ENCODE data around the gene TK2. TPM values are rescaled to one million over a fixed set of nuclear protein-coding genes. Genes with fewer than 3 reads are reported as not detected.

TK2 gene
- total RNA-seq, 2 donors from 2014 or later, result 28.1 to 45.9 TPM

GRCh38 chr16:66525396-66526180, 24.3 kb downstream of the TK2 start:
- WGBS, result 90% methylated on average over 9 of the region's 9 CpGs
- H3K9me3 ChIP-seq, result no peaks in the 10 kb centered on the region
- no peak overlapping the region for H3K27ac ChIP-seq
- no peak overlapping the region for H3K4me3 ChIP-seq
- H3K4me1 ChIP-seq (replicated peaks), result no peaks in the 10 kb centered on the region
- intact Hi-C loops (cut with DNase I), result no loop called here
- no peaks in the 10 kb centered on the region for H3K27me3 ChIP-seq (replicated peaks; ENCODE audit: insufficient read depth)
- no peak for TF ChIP-seq CTCF (IDR thresholded peaks at IDR 0.05)
- TF ChIP-seq POLR2AphosphoS5 (IDR thresholded peaks at IDR 0.05), result no peak
- TF ChIP-seq POLR2A (IDR thresholded peaks at IDR 0.05), result no peak
- DNase-seq (ENCODE audit: low spot score), result no peak
- H3K36me3 ChIP-seq, result peaks cover 0 to 11% of the 10 kb centered on the region in 2 donors

- Histone ChIP-seq H3K27me3 (replicated peaks; ENCODE audit: insufficient read depth) (no peaks in the 10 kb centered on the region), H3K9me3 (no peaks in the 10 kb centered on the region), H3K4me1 (replicated peaks) (no peaks in the 10 kb centered on the region), H3K27ac (no peak overlapping the region), H3K4me3 (no peak overlapping the region), H3K36me3 (peaks cover 0 to 11% of the 10 kb centered on the region in 2 donors)
- no peak for DNase-seq (ENCODE audit: low spot score)
- intact Hi-C loops (cut with DNase I), result no loop called here
- WGBS, result 72% methylated on average over 6 of the region's 6 CpGs
- no peak for TF ChIP-seq POLR2A (IDR thresholded peaks at IDR 0.05)
- no peak for TF ChIP-seq POLR2AphosphoS5 (IDR thresholded peaks at IDR 0.05)
- TF ChIP-seq CTCF (IDR thresholded peaks at IDR 0.05), result peak in 1 of 4 experiments; percentile 4
Observed at GRCh38 chr16:66524601-66525164, 25.2 kb downstream of the TK2 start.

GRCh38 chr16:66523861-66524354, 26.0 kb downstream of the TK2 start:
- Histone ChIP-seq H3K27me3 (replicated peaks; ENCODE audit: insufficient read depth) (no peaks in the 10 kb centered on the region), H3K4me1 (replicated peaks) (no peaks in the 10 kb centered on the region), H3K27ac (no peak overlapping the region), H3K9me3 (no peaks in the 10 kb centered on the region), H3K4me3 (no peak overlapping the region), H3K36me3 (peaks cover 0 to 9% of the 10 kb centered on the region in 2 donors)
- intact Hi-C loops (cut with DNase I), result no loop called here
- WGBS, result 87% methylated on average over 9 of the region's 9 CpGs
- TF ChIP-seq POLR2A (IDR thresholded peaks at IDR 0.05) (no peak), POLR2AphosphoS5 (IDR thresholded peaks at IDR 0.05) (no peak), CTCF (IDR thresholded peaks at IDR 0.05) (no peak)
- DNase-seq (ENCODE audit: low spot score), result no peak

- TF ChIP-seq CTCF (IDR thresholded peaks at IDR 0.05) (no peak), POLR2AphosphoS5 (IDR thresholded peaks at IDR 0.05) (no peak)
- intact Hi-C loops (cut with DNase I), result no loop called here
- Histone ChIP-seq H3K27me3 (replicated peaks; ENCODE audit: insufficient read depth) (no peaks in the 10 kb centered on the region), H3K27ac (peak overlapping the region in 1 of 2 donors; percentile 44), H3K4me3 (no peak overlapping the region), H3K36me3 (peaks cover 0 to 3% of the 10 kb centered on the region in 2 donors), H3K4me1 (replicated peaks) (peaks cover 3% of the 10 kb centered on the region), H3K9me3 (no peaks in the 10 kb centered on the region)
- DNase-seq (ENCODE audit: low spot score), result no peak
- 74% methylated on average over 11 of the region's 11 CpGs for WGBS
Observed at GRCh38 chr16:66522816-66523590, 26.9 kb downstream of the TK2 start.

All from prostate gland (tissue), 2 donors.